Medulla oblongata (tissue), 1 donor: ENCODE results near the gene TRPT1.

Experiments
- DNase-seq: peaks from one replicate; pipeline ENCODE4 v3.0.0-alpha.2; 2015; ENCODE audit errors: extremely low spot score

TRPT1 gene

GRCh38 chr11:64178951-64179639 is 46.9 kb downstream of the TRPT1 start:
- no peak for DNase-seq

DNA sequence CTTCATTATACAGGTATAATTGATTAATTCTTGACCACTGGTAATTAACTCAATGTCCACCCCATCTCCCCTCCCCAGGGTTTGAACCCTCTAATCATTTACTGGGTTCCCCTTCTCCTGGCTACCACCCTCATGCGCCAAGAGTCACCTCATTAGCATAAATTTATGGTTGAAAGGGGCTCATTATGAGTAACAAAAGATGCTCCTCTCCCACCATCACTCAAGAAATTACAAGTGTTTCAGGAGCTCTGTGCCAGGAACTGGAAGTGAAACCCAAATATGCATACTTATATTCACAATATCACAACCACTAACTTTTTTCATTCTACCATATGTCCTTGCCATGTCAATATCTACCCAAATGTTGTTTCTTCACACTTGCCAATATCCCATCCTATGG is 47.8 kb downstream of the TRPT1 start:
- DNase-seq = no peak

DNA sequence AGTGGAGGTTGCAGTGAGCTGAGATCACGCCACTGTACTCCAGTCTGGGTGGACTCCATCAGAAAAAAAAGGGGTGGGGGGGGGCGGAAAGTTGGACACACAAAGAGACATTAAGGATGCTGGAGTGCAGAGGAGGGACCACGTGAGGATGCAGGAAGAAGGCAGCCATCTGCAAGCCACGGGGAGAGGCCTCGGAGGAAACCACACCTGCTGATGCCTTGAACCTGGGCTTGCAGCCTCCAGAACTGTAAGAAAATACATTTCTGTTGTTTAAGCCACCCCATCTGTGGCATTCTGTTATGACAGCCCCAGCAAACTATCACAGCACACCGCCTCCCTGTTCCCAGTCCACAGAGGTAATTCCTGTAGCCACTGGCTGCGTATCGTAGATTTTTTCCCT is 49.2 kb downstream of the TRPT1 start:
- DNase-seq = no peak
